Chondrocyte (in vitro differentiated cells): ENCODE data around the gene DEPDC1B. TPM values are rescaled to one million over a fixed set of nuclear protein-coding genes. Genes with fewer than 3 reads are reported as not detected.

Experiments used
- DNase-seq: peaks from one replicate; pipeline ENCODE4 v3.0.0; 2021; ENCODE audit warnings: mixed read lengths, low spot score
- H3K27ac Mint-ChIP-seq: one replicate; pipeline ENCODE4 v1.8.0; 2021; ENCODE audit warnings: mild to moderate bottlenecking, moderate library complexity, mixed read lengths; ENCODE audit not compliant: unreplicated experiment
- H3K27me3 Mint-ChIP-seq: 2 replicates; pipeline ENCODE4 v1.8.0; 2021; ENCODE audit warnings: low read depth, mixed read lengths
- H3K36me3 Mint-ChIP-seq: 2 replicates; pipeline ENCODE4 v1.8.0; 2021; ENCODE audit warnings: low read depth, mixed read lengths
- H3K4me1 Mint-ChIP-seq: 2 replicates; pipeline ENCODE4 v1.8.0; 2021; ENCODE audit warnings: low read depth, mild to moderate bottlenecking, mixed read lengths
- H3K4me3 Mint-ChIP-seq: one replicate; pipeline ENCODE4 v1.8.0; 2021; ENCODE audit warnings: mild to moderate bottlenecking, moderate library complexity, mixed read lengths; ENCODE audit not compliant: unreplicated experiment
- H3K9me3 Mint-ChIP-seq: 2 replicates; pipeline ENCODE4 v1.8.0; 2021; ENCODE audit warnings: low read depth, mixed read lengths
- CTCF ChIP-seq: fragments of 200-600 bp; sonication (generic); IDR thresholded peaks from 2 replicates; pipeline ENCODE4 v1.5.0; 2021; ENCODE audit warnings: antibody characterized with exemption, mild to moderate bottlenecking, moderate library complexity
- total RNA-seq: library from RNA; stranded (reverse); gene quantifications from 3 replicates; pipeline ENCODE4 v1.2.1, GENCODE V29; 2021

The DEPDC1B gene
- total RNA-seq, 1 donor from 2014 or later: 1.2 TPM

- H3K4me1 Mint-ChIP-seq: peaks cover 8% of the 10 kb centered on the region
- TF ChIP-seq CTCF: no peak
- no peak for DNase-seq
- no peaks in the 10 kb centered on the region for H3K27me3 Mint-ChIP-seq
- no peak overlapping the region for H3K4me3 Mint-ChIP-seq
- H3K9me3 Mint-ChIP-seq: peaks cover 14% of the 10 kb centered on the region
- H3K27ac Mint-ChIP-seq: no peak overlapping the region
- peaks cover 11% of the 10 kb centered on the region for H3K36me3 Mint-ChIP-seq
These were observed 86.1 kb downstream of the DEPDC1B start for GRCh38 chr5:60613826-60614225.

GRCh38 chr5:60611099-60611740, 88.7 kb downstream of the DEPDC1B start:
- no peak overlapping the region for H3K4me3 Mint-ChIP-seq
- no peaks in the 10 kb centered on the region for H3K27me3 Mint-ChIP-seq
- TF ChIP-seq CTCF: no peak
- peaks cover 4% of the 10 kb centered on the region for H3K36me3 Mint-ChIP-seq
- DNase-seq: no peak
- no peak overlapping the region for H3K27ac Mint-ChIP-seq
- H3K4me1 Mint-ChIP-seq: peaks cover 12% of the 10 kb centered on the region
- H3K9me3 Mint-ChIP-seq: peaks cover 5% of the 10 kb centered on the region

GRCh38 chr5:60604771-60605170, 95.2 kb downstream of the DEPDC1B start:
- Mint-ChIP-seq H3K4me3 (no peak overlapping the region), H3K4me1 (peaks cover 17% of the 10 kb centered on the region), H3K27ac (no peak overlapping the region), H3K9me3 (no peaks in the 10 kb centered on the region), H3K36me3 (no peaks in the 10 kb centered on the region), H3K27me3 (no peaks in the 10 kb centered on the region)
- DNase-seq: no peak
- TF ChIP-seq CTCF: no peak

GRCh38 chr5:60598424-60598823, 101.5 kb downstream of the DEPDC1B start:
- H3K36me3 Mint-ChIP-seq: no peaks in the 10 kb centered on the region
- peaks cover 43% of the 10 kb centered on the region for H3K4me1 Mint-ChIP-seq
- H3K9me3 Mint-ChIP-seq: peaks cover 18% of the 10 kb centered on the region
- no peak for TF ChIP-seq CTCF
- H3K4me3 Mint-ChIP-seq: no peak overlapping the region
- no peak overlapping the region for H3K27ac Mint-ChIP-seq
- DNase-seq: no peak
- H3K27me3 Mint-ChIP-seq: no peaks in the 10 kb centered on the region

- DNase-seq: no peak
- Mint-ChIP-seq H3K4me3 (no peak overlapping the region), H3K9me3 (peaks cover 20% of the 10 kb centered on the region), H3K27me3 (no peaks in the 10 kb centered on the region), H3K27ac (no peak overlapping the region), H3K36me3 (no peaks in the 10 kb centered on the region), H3K4me1 (peaks cover 43% of the 10 kb centered on the region)
- no peak for TF ChIP-seq CTCF
These were observed 102.2 kb downstream of the DEPDC1B start for GRCh38 chr5:60597572-60598320.
